ENCODE results near the gene CCDC183. TPM values are rescaled to one million over a fixed set of nuclear protein-coding genes. Genes with fewer than 3 reads are reported as not detected.
"Not testable (repeated sequence)": the region's sequence is repeated elsewhere in the genome, so short reads cannot be mapped to it uniquely, and the experiment has no call there.

CCDC183 gene
- total and polyA plus RNA-seq, 7 experiments from 2014 or later, result 0.35 to 6.6 (median 2.9) TPM

GRCh38 chr9:136782452-136782851 is 13.7 kb upstream of the CCDC183 start:
- ChIA-PET CTCF (no interaction called here), POLR2A (no interaction called here)
- DNase-seq (no peak), ATAC-seq (no peak)
- H3K4me1 Mint-ChIP-seq, result peaks cover 0 to 6% (median 1%) of the 10 kb centered on the region in 7 donors
- H3K36me3 Mint-ChIP-seq, result no peaks in the 10 kb centered on the region
- Histone ChIP-seq H3K9me3 (ENCODE audit: control insufficient read depth in 2 of 3, low read length in 3 of 3) (no peaks in the 10 kb centered on the region), H3K27ac (ENCODE audit: low read depth, low read length) (no peak overlapping the region), H3K4me3 (ENCODE audit: low read length) (no peak overlapping the region), H3K4me1 (ENCODE audit: control insufficient read depth in 2 of 2, insufficient read depth in 2 of 2, low read length in 2 of 2) (no peaks in the 10 kb centered on the region), H3K27me3 (ENCODE audit: control insufficient read depth in 2 of 2, insufficient read depth in 2 of 2, low read length in 2 of 2) (no peaks in the 10 kb centered on the region), H3K36me3 (ENCODE audit: control insufficient read depth in 2 of 3, insufficient read depth in 3 of 3, low read length in 3 of 3) (no peaks in the 10 kb centered on the region)
- no peak overlapping the region for H3K27ac Mint-ChIP-seq
- peaks cover 0 to 4% (median 0%) of the 10 kb centered on the region in 11 donors for H3K9me3 Mint-ChIP-seq
- peaks cover 0 to 63% (median 10%) of the 10 kb centered on the region in 5 donors for H3K27me3 Mint-ChIP-seq
- H3K4me3 Mint-ChIP-seq, result no peak overlapping the region
- intact Hi-C loops (cut with micrococcal nuclease), result loop anchor here in 1 of 2 donors (10.0 kb wide), 1 partner anchor 282 kb away; no protein-coding TSS in a partner anchor

DNA sequence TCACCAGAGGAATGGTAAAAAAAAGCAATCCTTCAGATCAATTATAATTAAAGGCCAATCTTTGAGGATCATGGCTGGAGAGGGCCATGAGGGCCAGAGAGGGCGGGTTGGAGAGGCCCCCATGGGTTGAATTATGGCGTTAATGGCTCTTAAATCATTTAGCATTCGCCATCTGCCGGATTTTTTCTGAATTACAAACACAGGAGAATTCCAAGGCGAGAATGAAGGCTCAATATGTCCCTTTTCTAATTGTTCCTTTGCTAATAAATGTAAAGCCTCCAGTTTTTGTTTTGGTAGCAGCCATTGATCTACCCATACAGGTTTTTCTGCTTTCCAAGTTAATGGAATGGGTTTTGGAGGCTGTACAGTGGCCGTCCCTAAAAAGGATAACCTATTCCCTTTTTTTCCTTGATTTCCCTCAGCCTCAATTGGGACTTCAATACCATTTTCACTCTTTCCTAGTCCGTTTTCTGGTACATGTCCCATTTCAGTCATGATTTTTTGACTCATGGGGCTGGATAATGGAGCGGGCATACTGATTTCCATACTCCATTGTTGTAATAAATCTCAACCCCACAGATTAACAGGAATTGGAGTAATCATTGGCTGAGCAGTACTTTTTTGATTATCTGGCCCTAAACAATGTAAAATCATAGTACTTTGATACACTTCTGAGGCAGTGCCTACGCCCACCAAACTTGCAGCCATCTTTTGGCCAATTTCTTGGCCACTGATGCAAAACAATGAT is 11.7 kb upstream of the CCDC183 start:
- ATAC-seq (no peak), DNase-seq (no peak)
- H3K4me3 ChIP-seq (ENCODE audit: low read length), result no peak overlapping the region
- H3K4me3 Mint-ChIP-seq, result no peak overlapping the region
- ChIA-PET POLR2A (no interaction called here), CTCF (interaction anchor here (0.8 to 1.4 kb wide), 2 partner anchors 12 to 245 kb away, joined by 3 read pairs; no protein-coding TSS in a partner anchor)
- H3K9me3 ChIP-seq (ENCODE audit: control insufficient read depth in 2 of 3, low read length in 3 of 3), result no peaks in the 10 kb centered on the region
- H3K27me3 ChIP-seq (ENCODE audit: control insufficient read depth in 2 of 2, insufficient read depth in 2 of 2, low read length in 2 of 2), result no peaks in the 10 kb centered on the region
- H3K27ac Mint-ChIP-seq, result no peak overlapping the region
- intact Hi-C loops (cut with micrococcal nuclease), result loop anchor here (1.0 to 10.0 kb wide), 3 partner anchors 14 to 299 kb away; no protein-coding TSS in a partner anchor
- H3K9me3 Mint-ChIP-seq, result peaks cover 0 to 3% (median 0%) of the 10 kb centered on the region in 11 donors
- peaks cover 5 to 18% (median 8%) of the 10 kb centered on the region in 7 donors for H3K4me1 Mint-ChIP-seq
- H3K4me1 ChIP-seq (ENCODE audit: control insufficient read depth in 2 of 2, insufficient read depth in 2 of 2, low read length in 2 of 2), result no peaks in the 10 kb centered on the region
- H3K27ac ChIP-seq (ENCODE audit: low read depth, low read length), result no peak overlapping the region
- H3K36me3 ChIP-seq (ENCODE audit: control insufficient read depth in 2 of 3, insufficient read depth in 3 of 3, low read length in 3 of 3), result no peaks in the 10 kb centered on the region
- H3K36me3 Mint-ChIP-seq, result no peaks in the 10 kb centered on the region
- peaks cover 0 to 50% (median 0%) of the 10 kb centered on the region in 5 donors for H3K27me3 Mint-ChIP-seq

DNA sequence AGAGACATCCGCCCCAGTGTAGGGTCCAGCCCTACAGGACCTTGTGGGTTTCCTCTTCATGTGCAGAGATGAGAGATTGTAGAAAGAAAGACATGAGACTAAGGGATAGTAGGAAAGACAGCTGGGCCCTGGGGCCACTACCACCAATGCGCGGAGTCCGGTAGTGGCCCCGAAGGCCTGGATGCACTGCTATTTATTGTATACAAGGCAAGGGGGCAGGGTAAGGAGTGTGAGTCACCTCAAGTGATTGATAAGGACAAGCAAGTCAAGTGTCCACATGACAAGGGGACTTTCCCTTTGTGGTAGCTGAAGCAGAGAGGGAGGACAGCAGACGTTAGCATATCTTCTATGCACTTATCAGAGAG is 11.2 kb upstream of the CCDC183 start:
- Histone ChIP-seq H3K36me3 (ENCODE audit: control insufficient read depth in 2 of 3, insufficient read depth in 3 of 3, low read length in 3 of 3) (no peaks in the 10 kb centered on the region), H3K9me3 (ENCODE audit: control insufficient read depth in 2 of 3, low read length in 3 of 3) (no peaks in the 10 kb centered on the region), H3K27me3 (ENCODE audit: control insufficient read depth in 2 of 2, insufficient read depth in 2 of 2, low read length in 2 of 2) (no peaks in the 10 kb centered on the region), H3K27ac (ENCODE audit: low read depth, low read length) (no peak overlapping the region), H3K4me3 (ENCODE audit: low read length) (no peak overlapping the region), H3K4me1 (ENCODE audit: control insufficient read depth in 2 of 2, insufficient read depth in 2 of 2, low read length in 2 of 2) (peaks cover 0 to under 1% of the 10 kb centered on the region in 2 donors)
- DNase-seq, result no peak
- H3K27me3 Mint-ChIP-seq, result peaks cover 0 to 46% (median 0%) of the 10 kb centered on the region in 5 donors
- peaks cover 5 to 18% (median 8%) of the 10 kb centered on the region in 7 donors for H3K4me1 Mint-ChIP-seq
- ChIA-PET CTCF (interaction anchor here (0.6 to 6.3 kb wide), 2 partner anchors 250 to 455 kb away, joined by 6 to 49 read pairs; no protein-coding TSS in a partner anchor), POLR2A (no interaction called here)
- ATAC-seq, result peak; percentile 63
- H3K4me3 Mint-ChIP-seq, result no peak overlapping the region
- H3K27ac Mint-ChIP-seq, result peak overlapping the region in 1 of 9 donors; percentile 7
- no peaks in the 10 kb centered on the region for H3K36me3 Mint-ChIP-seq
- H3K9me3 Mint-ChIP-seq, result peaks cover 0 to 3% (median 0%) of the 10 kb centered on the region in 11 donors
- intact Hi-C loops (cut with micrococcal nuclease), result loop anchor here (1.0 to 10.0 kb wide), 4 partner anchors 14 to 300 kb away; no protein-coding TSS in a partner anchor

GRCh38 chr9:136785565-136786355 is 10.4 kb upstream of the CCDC183 start:
- not testable (repeated sequence) for H3K9me3 ChIP-seq (ENCODE audit: control insufficient read depth in 2 of 3, low read length in 3 of 3); H3K4me3 Mint-ChIP-seq; ATAC-seq; H3K27ac Mint-ChIP-seq; H3K27me3 ChIP-seq (ENCODE audit: control insufficient read depth in 2 of 2, insufficient read depth in 2 of 2, low read length in 2 of 2); H3K36me3 ChIP-seq (ENCODE audit: control insufficient read depth in 2 of 3, insufficient read depth in 3 of 3, low read length in 3 of 3); DNase-seq; H3K36me3 Mint-ChIP-seq; H3K9me3 Mint-ChIP-seq; H3K27ac ChIP-seq (ENCODE audit: low read depth, low read length); H3K4me1 ChIP-seq (ENCODE audit: control insufficient read depth in 2 of 2, insufficient read depth in 2 of 2, low read length in 2 of 2); H3K4me3 ChIP-seq (ENCODE audit: low read length)
- H3K27me3 Mint-ChIP-seq, result peaks cover 0 to 41% (median 0%) of the 10 kb centered on the region in 5 donors
- ChIA-PET CTCF (interaction anchor here (0.6 to 6.3 kb wide), 4 partner anchors 25 to 454 kb away, joined by 3 to 49 read pairs (median 5); no protein-coding TSS in a partner anchor), POLR2A (interaction anchor here (0.6 kb wide), 1 partner anchor 58 kb away, joined by 3 read pairs; no protein-coding TSS in a partner anchor)
- peaks cover 5 to 23% (median 12%) of the 10 kb centered on the region in 7 donors for H3K4me1 Mint-ChIP-seq
- intact Hi-C loops (cut with micrococcal nuclease), result loop anchor here (2.0 to 10.0 kb wide), 3 partner anchors 15 to 279 kb away; no protein-coding TSS in a partner anchor

- Mint-ChIP-seq H3K27me3 (peaks cover 0 to 37% (median 0%) of the 10 kb centered on the region in 5 donors), H3K27ac (no peak overlapping the region), H3K9me3 (peaks cover 0 to 1% (median 0%) of the 10 kb centered on the region in 11 donors), H3K36me3 (no peaks in the 10 kb centered on the region), H3K4me3 (no peak overlapping the region), H3K4me1 (peaks cover 5 to 23% (median 12%) of the 10 kb centered on the region in 7 donors)
- Histone ChIP-seq H3K4me1 (ENCODE audit: control insufficient read depth in 2 of 2, insufficient read depth in 2 of 2, low read length in 2 of 2) (peaks cover 6 to 8% of the 10 kb centered on the region in 2 donors), H3K4me3 (ENCODE audit: low read length) (no peak overlapping the region), H3K36me3 (ENCODE audit: control insufficient read depth in 2 of 3, insufficient read depth in 3 of 3, low read length in 3 of 3) (no peaks in the 10 kb centered on the region), H3K9me3 (ENCODE audit: control insufficient read depth in 2 of 3, low read length in 3 of 3) (no peaks in the 10 kb centered on the region), H3K27me3 (ENCODE audit: control insufficient read depth in 2 of 2, insufficient read depth in 2 of 2, low read length in 2 of 2) (no peaks in the 10 kb centered on the region), H3K27ac (ENCODE audit: low read depth, low read length) (no peak overlapping the region)
- POLR2A ChIA-PET, result interaction anchor here (0.6 kb wide), 1 partner anchor 59 kb away, joined by 3 read pairs; no protein-coding TSS in a partner anchor
- intact Hi-C loops (cut with micrococcal nuclease), result loop anchor here in 1 of 2 donors (5.0 to 10.0 kb wide), 2 partner anchors 59 to 278 kb away; no protein-coding TSS in a partner anchor
- CTCF ChIA-PET, result interaction anchor here (0.6 to 6.3 kb wide), 5 partner anchors 24 to 334 kb away, joined by 3 to 49 read pairs (median 3); no protein-coding TSS in a partner anchor
- ATAC-seq (no peak), DNase-seq (no peak)
Observed at GRCh38 chr9:136786451-136786850, 9.7 kb upstream of the CCDC183 start.

GRCh38 chr9:136786983-136787382 is 9.2 kb upstream of the CCDC183 start:
- POLR2A ChIA-PET; ATAC-seq; H3K27ac ChIP-seq (ENCODE audit: low read depth, low read length); H3K27me3 ChIP-seq (ENCODE audit: control insufficient read depth in 2 of 2, insufficient read depth in 2 of 2, low read length in 2 of 2); H3K27ac Mint-ChIP-seq; H3K4me3 ChIP-seq (ENCODE audit: low read length); H3K9me3 ChIP-seq (ENCODE audit: control insufficient read depth in 2 of 3, low read length in 3 of 3); DNase-seq; H3K9me3 Mint-ChIP-seq; H3K36me3 ChIP-seq (ENCODE audit: control insufficient read depth in 2 of 3, insufficient read depth in 3 of 3, low read length in 3 of 3); H3K36me3 Mint-ChIP-seq; H3K4me3 Mint-ChIP-seq: not testable (repeated sequence)
- H3K4me1 ChIP-seq (ENCODE audit: control insufficient read depth in 2 of 2, insufficient read depth in 2 of 2, low read length in 2 of 2), result peaks cover 10 to 12% of the 10 kb centered on the region in 2 donors
- Mint-ChIP-seq H3K27me3 (peaks cover 0 to 34% (median 0%) of the 10 kb centered on the region in 5 donors), H3K4me1 (peaks cover 7 to 24% (median 14%) of the 10 kb centered on the region in 7 donors)
- intact Hi-C loops (cut with micrococcal nuclease), result loop anchor here (1.0 to 10.0 kb wide), 5 partner anchors 55 to 278 kb away; partner anchors contain the start of gene AJM1 (in 1 of the 2)
- CTCF ChIA-PET, result interaction anchor here (0.6 to 6.3 kb wide), 7 partner anchors 9 to 335 kb away, joined by 3 to 49 read pairs (median 3); no protein-coding TSS in a partner anchor
